H4 (cell line): ENCODE results near the gene DOCK6. TPM values are rescaled to one million over a fixed set of nuclear protein-coding genes. Genes with fewer than 3 reads are reported as not detected.
"Not testable (repeated sequence)": the region's sequence is repeated elsewhere in the genome, so short reads cannot be mapped to it uniquely, and the experiment has no call there.

Experiments
- DNase-seq: peaks from one replicate; pipeline ENCODE4 v3.0.0-alpha.2; 2015; ENCODE audit warnings: low spot score
- total RNA-seq: library from RNA; depleted of rRNA; stranded (reverse); fragments of >200 nt; shearing (Covaris generic); gene quantifications from 2 replicates; pipeline ENCODE4 v1.2.3, GENCODE V29; 2014

DOCK6 gene
- total RNA-seq, 1 experiment from 2014 or later, result 3.9 TPM

- DNase-seq, result peak; percentile 60
Measured at GRCh38 chr19:11197291-11198174, 64.8 kb downstream of the DOCK6 start, which contains the start of gene KANK2. Gene KANK2, minus strand, starts transcription at chr19:11197545. Its CDS starts 3,034 bp downstream, at chr19:11194511.

GRCh38 chr19:11196406-11197287 is 65.7 kb downstream of the DOCK6 start:
- DNase-seq, result no peak

- no peak for DNase-seq
Measured at GRCh38 chr19:11195681-11196080, 66.6 kb downstream of the DOCK6 start.

GRCh38 chr19:11194656-11195558 is 67.4 kb downstream of the DOCK6 start:
- no peak for DNase-seq

GRCh38 chr19:11194173-11194572 is 68.2 kb downstream of the DOCK6 start:
- no peak for DNase-seq

GRCh38 chr19:11192957-11193939 is 69.1 kb downstream of the DOCK6 start:
- no peak for DNase-seq

- no peak for DNase-seq
Measured at GRCh38 chr19:11191934-11192333, 70.4 kb downstream of the DOCK6 start.

- peak; percentile 69 for DNase-seq
Measured at GRCh38 chr19:11191273-11191755, 71.0 kb downstream of the DOCK6 start.

- no peak for DNase-seq
Measured at GRCh38 chr19:11190501-11190900, 71.8 kb downstream of the DOCK6 start.

GRCh38 chr19:11187441-11187840 is 74.9 kb downstream of the DOCK6 start:
- no peak for DNase-seq

GRCh38 chr19:11182994-11183393 is 79.3 kb downstream of the DOCK6 start:
- DNase-seq, result no peak

GRCh38 chr19:11181488-11181887 is 80.8 kb downstream of the DOCK6 start:
- no peak for DNase-seq

- not testable (repeated sequence) for DNase-seq
Measured at GRCh38 chr19:11180975-11181374, 81.3 kb downstream of the DOCK6 start.

- no peak for DNase-seq
Measured at GRCh38 chr19:11180346-11180745, 82.0 kb downstream of the DOCK6 start.

GRCh38 chr19:11179716-11180297 is 82.5 kb downstream of the DOCK6 start:
- DNase-seq, result no peak

- not testable (repeated sequence) for DNase-seq
Measured at GRCh38 chr19:11179145-11179465, 83.2 kb downstream of the DOCK6 start.

- no peak for DNase-seq
Measured at GRCh38 chr19:11177592-11177991, 84.7 kb downstream of the DOCK6 start.

GRCh38 chr19:11176466-11177193 is 85.7 kb downstream of the DOCK6 start:
- DNase-seq, result no peak

GRCh38 chr19:11175920-11176319 is 86.4 kb downstream of the DOCK6 start:
- no peak for DNase-seq
